Activated naive CD8-positive, alpha-beta T cell (primary cell): ENCODE measurements around the gene OR51E2.

ENCODE experiments used
- H3K27ac Mint-ChIP-seq: one replicate; pipeline ENCODE4 v1.8.0; 2021; ENCODE audit warnings: mixed read lengths
- H3K27me3 Mint-ChIP-seq: one replicate; pipeline ENCODE4 v1.8.0; 2021; ENCODE audit warnings: mixed read lengths
- H3K36me3 Mint-ChIP-seq: one replicate; pipeline ENCODE4 v1.8.0; 2021; ENCODE audit warnings: mixed read lengths
- H3K4me1 Mint-ChIP-seq: one replicate; pipeline ENCODE4 v1.8.0; 2021; ENCODE audit warnings: low read depth, mixed read lengths
- H3K4me3 Mint-ChIP-seq: one replicate; pipeline ENCODE4 v1.8.0; 2021; ENCODE audit warnings: mild to moderate bottlenecking, mixed read lengths
- H3K9me3 Mint-ChIP-seq: one replicate; pipeline ENCODE4 v1.8.0; 2021; ENCODE audit warnings: low read depth, mixed read lengths

The OR51E2 gene

DNA sequence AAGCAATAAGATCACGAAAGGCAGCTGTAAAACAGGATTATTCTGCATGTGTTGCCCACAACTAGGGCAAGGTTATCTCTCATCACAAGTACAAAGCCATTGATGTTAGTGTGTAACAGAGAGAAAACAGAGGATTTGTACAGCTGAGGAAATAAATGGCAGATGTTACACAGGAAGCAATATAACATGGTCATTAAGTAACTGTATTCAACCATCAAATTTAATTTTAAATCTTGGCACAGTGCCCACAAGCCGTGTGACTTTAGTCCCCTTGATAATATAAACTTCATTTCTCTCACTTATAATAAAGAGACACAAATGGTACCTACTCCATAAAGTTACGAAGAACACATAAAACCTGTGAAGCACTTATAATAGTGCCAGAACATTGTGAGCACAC is 17.3 kb downstream of the OR51E2 start:
- no peaks in the 10 kb centered on the region for H3K4me1 Mint-ChIP-seq
- no peaks in the 10 kb centered on the region for H3K9me3 Mint-ChIP-seq
- H3K4me3 Mint-ChIP-seq = no peak overlapping the region
- no peaks in the 10 kb centered on the region for H3K36me3 Mint-ChIP-seq
- no peak overlapping the region for H3K27ac Mint-ChIP-seq
- peaks cover 5% of the 10 kb centered on the region for H3K27me3 Mint-ChIP-seq

DNA sequence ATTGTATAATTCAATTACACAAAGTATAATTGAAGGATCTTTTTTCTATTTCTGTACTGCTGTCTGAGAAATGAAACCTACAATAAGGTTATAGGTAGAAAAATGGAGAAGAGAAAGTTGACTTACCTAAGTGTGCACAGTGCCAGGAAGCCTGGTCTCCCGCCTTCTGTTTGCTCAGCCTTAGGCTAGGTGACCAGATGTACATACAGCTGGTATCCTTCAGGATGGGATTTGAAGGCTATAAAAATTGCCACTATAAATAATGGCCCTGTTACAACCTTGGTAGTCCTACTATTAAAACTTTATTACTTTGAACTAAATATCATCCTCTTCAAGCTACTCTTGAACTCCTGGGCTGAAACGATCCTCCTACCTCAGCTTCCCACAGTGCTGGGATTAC is 19.7 kb downstream of the OR51E2 start:
- Mint-ChIP-seq H3K4me3 (no peak overlapping the region), H3K36me3 (no peaks in the 10 kb centered on the region), H3K27ac (no peak overlapping the region), H3K9me3 (no peaks in the 10 kb centered on the region), H3K4me1 (no peaks in the 10 kb centered on the region), H3K27me3 (peaks cover 9% of the 10 kb centered on the region)

DNA sequence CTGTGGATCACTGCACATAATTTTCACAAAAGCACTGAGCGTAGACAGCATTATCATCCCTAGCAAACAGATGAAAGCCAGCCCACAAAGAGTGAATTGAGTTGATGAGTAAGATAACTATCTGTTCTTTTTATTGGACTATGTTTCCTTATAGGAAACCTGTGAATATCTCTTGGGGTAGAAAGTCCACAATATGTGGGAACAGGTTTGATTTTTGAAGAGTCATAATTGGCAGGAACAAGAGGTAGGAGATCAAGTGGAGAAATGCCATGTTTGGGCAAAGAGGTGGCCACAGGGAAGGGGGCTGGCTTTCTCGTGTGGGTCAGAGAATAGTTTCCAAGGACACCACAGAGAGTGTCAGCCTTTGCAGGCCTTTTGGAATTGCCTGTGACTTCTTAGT is 23.9 kb downstream of the OR51E2 start:
- Mint-ChIP-seq H3K9me3 (no peaks in the 10 kb centered on the region), H3K27ac (no peak overlapping the region), H3K4me1 (no peaks in the 10 kb centered on the region), H3K36me3 (no peaks in the 10 kb centered on the region), H3K27me3 (peaks cover 10% of the 10 kb centered on the region), H3K4me3 (no peak overlapping the region)

- Mint-ChIP-seq H3K9me3 (no peaks in the 10 kb centered on the region), H3K4me1 (no peaks in the 10 kb centered on the region), H3K27me3 (peaks cover 10% of the 10 kb centered on the region), H3K36me3 (no peaks in the 10 kb centered on the region), H3K4me3 (no peak overlapping the region), H3K27ac (no peak overlapping the region)
These were observed 25.2 kb downstream of the OR51E2 start for GRCh38 chr11:4672470-4672869.

GRCh38 chr11:4671741-4672140 is 25.9 kb downstream of the OR51E2 start:
- H3K9me3 Mint-ChIP-seq = no peaks in the 10 kb centered on the region
- peaks cover 10% of the 10 kb centered on the region for H3K27me3 Mint-ChIP-seq
- H3K4me3 Mint-ChIP-seq = no peak overlapping the region
- no peaks in the 10 kb centered on the region for H3K36me3 Mint-ChIP-seq
- no peaks in the 10 kb centered on the region for H3K4me1 Mint-ChIP-seq
- H3K27ac Mint-ChIP-seq = no peak overlapping the region

DNA sequence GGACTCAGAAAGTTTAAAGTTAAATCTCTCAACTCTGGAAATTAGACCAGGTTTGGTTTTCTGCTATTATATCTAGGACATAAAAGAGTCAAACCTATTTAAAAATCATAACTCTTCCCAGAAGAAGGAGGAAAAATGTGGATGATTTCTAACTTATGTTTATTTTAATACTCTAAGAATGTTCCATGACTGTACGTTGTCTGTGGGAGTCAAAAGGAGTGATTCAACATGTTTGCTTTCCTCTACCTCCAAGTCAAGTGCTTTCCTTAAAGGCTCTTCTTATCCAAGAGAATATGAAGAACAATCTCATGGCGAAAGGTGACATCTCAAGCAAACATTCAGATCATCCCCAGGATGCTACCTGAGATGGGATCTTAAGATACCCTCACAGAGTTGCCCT is 32.2 kb downstream of the OR51E2 start:
- H3K4me3 Mint-ChIP-seq = no peak overlapping the region
- no peak overlapping the region for H3K27ac Mint-ChIP-seq
- H3K27me3 Mint-ChIP-seq = peaks cover 8% of the 10 kb centered on the region
- no peaks in the 10 kb centered on the region for H3K9me3 Mint-ChIP-seq
- no peaks in the 10 kb centered on the region for H3K36me3 Mint-ChIP-seq
- no peaks in the 10 kb centered on the region for H3K4me1 Mint-ChIP-seq

DNA sequence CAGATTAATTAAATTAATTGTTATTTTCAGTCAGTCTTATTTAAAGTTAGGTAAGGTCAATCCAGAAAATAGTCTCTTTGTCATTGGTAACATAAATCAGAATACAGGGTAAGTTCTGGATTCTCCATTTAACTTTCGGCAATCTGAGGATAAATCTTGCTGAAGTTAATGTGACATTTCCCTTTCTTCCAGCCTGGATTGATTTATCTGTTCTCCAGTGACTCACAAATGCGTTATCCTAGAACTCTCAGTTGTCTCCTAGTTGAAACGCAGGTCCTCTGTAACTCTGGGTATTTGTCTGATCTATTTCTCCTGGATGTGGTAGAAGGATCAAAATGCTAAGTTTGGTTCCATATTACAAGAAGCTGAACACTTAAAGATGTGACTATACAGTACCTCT is 32.9 kb downstream of the OR51E2 start:
- H3K9me3 Mint-ChIP-seq = no peaks in the 10 kb centered on the region
- no peaks in the 10 kb centered on the region for H3K4me1 Mint-ChIP-seq
- H3K27ac Mint-ChIP-seq = no peak overlapping the region
- peaks cover 8% of the 10 kb centered on the region for H3K27me3 Mint-ChIP-seq
- no peaks in the 10 kb centered on the region for H3K36me3 Mint-ChIP-seq
- no peak overlapping the region for H3K4me3 Mint-ChIP-seq

- Mint-ChIP-seq H3K36me3 (no peaks in the 10 kb centered on the region), H3K27me3 (peaks cover 6% of the 10 kb centered on the region), H3K27ac (no peak overlapping the region), H3K4me1 (no peaks in the 10 kb centered on the region), H3K9me3 (no peaks in the 10 kb centered on the region), H3K4me3 (no peak overlapping the region)
These were observed 33.5 kb downstream of the OR51E2 start for GRCh38 chr11:4664183-4664582.

- no peaks in the 10 kb centered on the region for H3K4me1 Mint-ChIP-seq
- no peaks in the 10 kb centered on the region for H3K36me3 Mint-ChIP-seq
- no peak overlapping the region for H3K4me3 Mint-ChIP-seq
- H3K27ac Mint-ChIP-seq = no peak overlapping the region
- H3K27me3 Mint-ChIP-seq = peaks cover 10% of the 10 kb centered on the region
- no peaks in the 10 kb centered on the region for H3K9me3 Mint-ChIP-seq
These were observed 34.8 kb downstream of the OR51E2 start for GRCh38 chr11:4662876-4663275.

- H3K9me3 Mint-ChIP-seq = no peaks in the 10 kb centered on the region
- H3K36me3 Mint-ChIP-seq = no peaks in the 10 kb centered on the region
- H3K4me3 Mint-ChIP-seq = no peak overlapping the region
- no peak overlapping the region for H3K27ac Mint-ChIP-seq
- peaks cover 13% of the 10 kb centered on the region for H3K27me3 Mint-ChIP-seq
- no peaks in the 10 kb centered on the region for H3K4me1 Mint-ChIP-seq
These were observed 38.8 kb downstream of the OR51E2 start for GRCh38 chr11:4658629-4659445.

DNA sequence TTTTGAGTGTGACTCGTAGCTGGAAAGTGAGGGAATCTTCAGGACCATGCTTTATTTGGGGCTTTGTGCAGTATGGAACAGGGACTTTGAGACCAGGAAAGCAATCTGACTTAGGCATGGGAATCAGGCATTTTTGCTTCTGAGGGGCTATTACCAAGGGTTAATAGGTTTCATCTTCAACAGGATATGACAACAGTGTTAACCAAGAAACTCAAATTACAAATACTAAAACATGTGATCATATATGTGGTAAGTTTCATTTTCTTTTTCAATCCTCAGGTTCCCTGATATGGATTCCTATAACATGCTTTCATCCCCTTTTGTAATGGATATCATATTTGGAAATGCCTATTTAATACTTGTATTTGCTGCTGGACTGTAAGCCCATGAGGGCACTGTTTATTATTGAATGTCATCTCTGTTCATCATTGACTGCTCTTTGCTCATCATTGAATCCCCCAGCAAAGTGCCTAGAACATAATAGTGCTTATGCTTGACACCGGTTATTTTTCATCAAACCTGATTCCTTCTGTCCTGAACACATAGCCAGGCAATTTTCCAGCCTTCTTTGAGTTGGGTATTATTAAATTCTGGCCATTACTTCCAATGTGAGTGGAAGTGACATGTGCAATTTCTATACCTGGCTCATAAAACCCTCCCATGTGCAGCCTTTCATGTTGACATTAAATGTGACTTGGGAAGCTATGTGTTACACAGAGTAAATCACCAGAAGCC is 42.9 kb downstream of the OR51E2 start:
- H3K27me3 Mint-ChIP-seq = peaks cover 8% of the 10 kb centered on the region
- no peak overlapping the region for H3K4me3 Mint-ChIP-seq
- no peak overlapping the region for H3K27ac Mint-ChIP-seq
- no peaks in the 10 kb centered on the region for H3K9me3 Mint-ChIP-seq
- no peaks in the 10 kb centered on the region for H3K36me3 Mint-ChIP-seq
- no peaks in the 10 kb centered on the region for H3K4me1 Mint-ChIP-seq

DNA sequence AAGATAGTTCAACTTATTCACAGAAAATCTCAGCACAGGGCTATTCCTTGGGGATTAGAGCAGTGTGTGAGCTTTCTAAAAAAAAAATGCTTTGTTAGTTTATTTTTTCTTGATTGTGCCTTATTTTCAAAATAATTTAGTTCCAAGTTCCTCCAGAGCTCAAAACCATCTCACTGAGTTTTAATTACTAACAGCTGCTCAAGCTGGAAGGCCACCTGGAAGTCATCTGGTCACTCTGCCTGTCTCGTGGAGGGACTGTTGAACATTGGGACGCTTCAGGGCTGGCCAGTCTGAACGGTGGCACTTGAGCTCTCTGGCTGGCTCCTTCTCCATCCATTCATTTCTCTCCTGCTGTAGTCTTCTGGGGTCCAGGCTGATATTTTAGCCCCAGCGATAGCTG is 49.9 kb downstream of the OR51E2 start:
- no peak overlapping the region for H3K4me3 Mint-ChIP-seq
- no peaks in the 10 kb centered on the region for H3K9me3 Mint-ChIP-seq
- no peaks in the 10 kb centered on the region for H3K36me3 Mint-ChIP-seq
- H3K4me1 Mint-ChIP-seq = no peaks in the 10 kb centered on the region
- peaks cover 4% of the 10 kb centered on the region for H3K27me3 Mint-ChIP-seq
- H3K27ac Mint-ChIP-seq = no peak overlapping the region

- H3K36me3 Mint-ChIP-seq = no peaks in the 10 kb centered on the region
- no peak overlapping the region for H3K27ac Mint-ChIP-seq
These were observed 51.7 kb downstream of the OR51E2 start for GRCh38 chr11:4645974-4646373.

DNA sequence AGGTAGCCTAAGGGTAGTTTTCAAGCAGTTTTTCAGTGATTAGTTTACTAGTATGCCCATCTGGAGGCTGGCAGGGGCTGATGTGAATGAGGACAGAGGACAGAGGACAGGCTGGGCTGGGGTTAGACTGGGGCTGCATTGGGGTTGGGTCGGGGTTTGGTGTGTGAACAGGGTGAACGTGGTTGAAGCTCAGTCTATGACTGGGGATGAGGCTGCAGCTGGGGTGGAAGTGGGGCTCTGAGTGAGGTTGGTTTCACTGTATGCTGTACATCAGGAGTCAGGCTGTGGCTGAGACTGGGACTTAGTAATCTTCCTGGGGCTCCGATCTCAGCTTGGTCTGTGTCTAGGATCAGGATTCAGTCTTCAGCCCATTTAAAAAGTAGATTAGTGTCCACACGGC is 53.4 kb downstream of the OR51E2 start:
- Mint-ChIP-seq H3K4me3 (no peak overlapping the region), H3K4me1 (no peaks in the 10 kb centered on the region), H3K9me3 (no peaks in the 10 kb centered on the region), H3K27ac (no peak overlapping the region), H3K27me3 (peaks cover 12% of the 10 kb centered on the region), H3K36me3 (no peaks in the 10 kb centered on the region)

More at GRCh38 chr11:4645974-4646373, 51.7 kb downstream of the OR51E2 start:
- no peaks in the 10 kb centered on the region for H3K4me1 Mint-ChIP-seq
- H3K9me3 Mint-ChIP-seq = no peaks in the 10 kb centered on the region
- H3K4me3 Mint-ChIP-seq = no peak overlapping the region
- peaks cover 12% of the 10 kb centered on the region for H3K27me3 Mint-ChIP-seq

DNA sequence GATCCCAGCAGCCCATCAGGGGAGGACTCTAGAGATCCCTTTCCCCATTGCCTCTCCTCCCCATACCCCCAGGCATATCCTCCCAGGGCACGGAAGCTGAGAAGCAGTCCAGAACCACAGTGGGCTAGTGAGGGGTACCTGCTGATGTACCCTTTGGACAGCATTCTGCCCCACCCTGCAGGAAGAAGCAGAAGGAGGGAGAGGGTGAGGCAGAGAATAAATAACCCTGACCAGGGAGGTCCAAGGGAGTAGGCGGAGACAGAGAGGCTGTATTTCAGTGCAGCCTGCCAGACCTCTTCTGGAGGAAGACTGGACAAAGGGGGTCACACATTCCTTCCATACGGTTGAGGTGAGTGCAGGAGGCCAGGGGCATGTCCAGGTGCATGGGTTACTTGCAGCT is 54.0 kb downstream of the OR51E2 start, which contains the start of gene OR51E1:
Gene OR51E1, plus strand, starts transcription at position 301 of the 400 bp plus-strand sequence. CDS start 8,545 bp downstream, outside the sequence.
- no peaks in the 10 kb centered on the region for H3K9me3 Mint-ChIP-seq
- H3K36me3 Mint-ChIP-seq = no peaks in the 10 kb centered on the region
- no peak within 1 kb of the TSS for H3K4me3 Mint-ChIP-seq
- H3K4me1 Mint-ChIP-seq = no peaks in the 10 kb centered on the region
- no peak within 1 kb of the TSS for H3K27ac Mint-ChIP-seq
- peaks cover 12% of the 10 kb centered on the region for H3K27me3 Mint-ChIP-seq
